Measurements from ENCODE around the gene UNC13C.
"Not testable (repeated sequence)": the region's sequence is repeated elsewhere in the genome, so short reads cannot be mapped to it uniquely, and the experiment has no call there.

Gene UNC13C

DNA sequence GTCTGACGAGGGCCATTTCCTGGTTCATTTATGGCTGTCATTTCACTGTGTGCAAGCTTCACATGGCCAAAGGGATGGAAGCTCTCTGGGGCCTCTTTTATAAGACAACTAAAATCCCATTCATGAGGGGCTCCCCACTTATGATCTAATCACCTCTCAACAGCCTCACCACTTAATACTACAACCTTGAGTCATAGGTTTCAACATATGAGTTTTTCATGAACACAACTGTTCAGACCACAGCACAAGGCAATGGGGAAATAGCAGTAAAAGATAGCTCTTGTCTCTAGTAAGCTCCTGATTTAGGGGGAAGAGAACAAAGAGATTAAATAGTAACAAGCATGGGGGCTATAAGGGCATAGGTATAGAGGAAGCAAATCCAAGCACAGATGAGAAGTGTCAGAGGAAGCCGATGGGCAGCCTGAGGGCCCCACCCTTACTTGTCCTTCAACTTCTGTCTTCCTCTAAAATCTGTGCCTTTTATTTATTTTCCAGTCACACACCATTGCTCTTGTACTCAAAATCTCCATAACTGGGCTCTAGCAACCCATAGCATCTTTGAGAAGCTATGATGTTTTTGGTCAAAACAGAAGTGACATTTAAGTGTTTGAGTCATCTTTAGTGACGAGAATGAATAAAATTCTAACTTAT is 329.1 kb downstream of the UNC13C start:
- DNase-seq: no peak

DNA sequence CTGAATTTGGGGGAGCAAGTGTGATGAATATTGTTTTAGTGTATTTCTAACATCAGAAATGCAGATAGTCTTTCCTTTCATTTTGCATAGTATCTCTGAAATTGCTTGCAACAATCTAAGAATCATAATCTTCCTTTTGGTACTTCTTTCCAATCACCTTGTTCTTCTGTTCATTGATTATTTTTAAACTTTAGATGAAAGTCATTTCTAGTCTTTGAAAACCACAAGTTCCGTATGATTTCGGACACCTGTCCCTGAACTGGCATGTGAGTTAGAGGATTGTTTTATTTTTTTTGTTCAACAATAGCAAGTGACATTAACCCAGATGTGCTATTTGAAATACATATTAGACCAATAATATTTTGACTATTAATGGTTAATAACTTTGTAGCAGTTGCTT is 329.7 kb downstream of the UNC13C start:
- no peak for DNase-seq

DNA sequence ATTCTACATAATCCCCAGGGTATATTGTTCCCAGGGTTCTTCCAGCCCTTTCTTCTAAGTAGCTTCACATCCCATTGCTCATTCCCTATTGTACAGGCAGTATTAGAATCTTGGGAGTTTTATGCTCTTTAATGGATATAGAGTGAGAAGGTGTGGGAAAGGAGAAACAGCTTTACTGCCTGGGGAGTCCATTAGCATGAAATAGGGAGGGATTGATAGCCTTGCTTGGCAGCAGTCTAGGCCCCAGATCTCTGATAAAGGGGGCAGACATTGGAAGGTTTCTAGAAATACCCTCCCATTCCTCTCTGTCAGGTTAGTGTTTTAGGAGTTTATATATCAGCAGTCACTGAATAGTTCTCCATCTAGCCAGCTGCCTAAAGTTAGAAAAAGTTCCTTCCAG is 334.3 kb downstream of the UNC13C start:
- DNase-seq: no peak

DNA sequence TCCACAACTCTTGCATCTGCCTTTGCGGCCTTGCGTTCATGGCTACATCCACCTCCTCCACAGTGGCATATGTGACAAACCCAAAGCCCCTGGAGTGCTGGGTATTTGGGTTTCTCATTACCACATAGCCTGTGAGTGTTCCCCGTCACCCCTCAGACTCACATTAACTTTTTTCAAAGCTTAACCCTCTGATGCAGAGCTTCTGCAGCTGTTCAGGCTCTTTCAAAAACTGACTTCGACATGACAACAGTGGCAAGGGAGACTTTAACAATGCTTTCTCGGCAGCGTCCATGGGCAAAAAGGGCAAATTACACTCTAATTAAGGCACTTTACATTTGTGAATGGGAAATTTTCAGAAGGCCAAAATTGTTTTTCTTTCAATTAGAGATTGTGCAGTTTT is 343.2 kb downstream of the UNC13C start:
- DNase-seq: no peak

DNA sequence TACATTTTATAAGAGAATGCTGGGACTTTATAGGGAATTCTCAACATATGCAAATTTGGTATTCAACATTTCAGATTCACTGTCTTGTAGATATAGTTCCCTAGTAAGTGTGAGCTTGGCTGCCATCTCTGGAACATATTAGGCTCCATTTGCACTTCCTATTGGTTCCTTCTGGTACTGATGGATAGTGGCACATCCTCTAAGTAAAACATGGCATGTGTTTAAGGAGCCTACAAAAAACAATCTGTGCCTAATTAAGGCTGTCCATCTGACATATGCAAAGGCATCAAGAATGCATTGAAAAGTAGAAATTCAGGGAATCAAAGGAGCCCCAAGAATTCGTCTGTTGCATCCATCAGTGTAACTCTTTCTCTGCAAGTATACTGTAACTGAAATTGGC is 344.1 kb downstream of the UNC13C start:
- no peak for DNase-seq

DNA sequence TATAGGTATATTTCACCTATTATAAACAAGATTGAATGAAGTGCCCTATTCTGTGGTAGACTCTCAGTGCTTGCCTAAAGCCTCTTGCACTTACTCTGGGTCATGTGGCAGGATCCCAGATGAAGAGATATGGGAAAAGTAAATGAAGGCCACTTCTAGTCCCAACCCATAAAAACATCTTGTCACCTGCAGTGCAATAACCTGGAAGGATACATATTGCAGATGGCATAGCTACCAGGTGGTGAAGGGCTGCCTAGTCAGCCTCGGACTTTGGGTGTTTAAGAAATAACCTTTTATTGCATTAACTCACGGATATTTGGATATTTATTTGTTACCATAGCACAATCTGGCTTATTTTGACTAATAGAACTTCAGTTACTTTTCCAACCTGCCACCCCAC is 367.1 kb downstream of the UNC13C start:
- DNase-seq: no peak

DNA sequence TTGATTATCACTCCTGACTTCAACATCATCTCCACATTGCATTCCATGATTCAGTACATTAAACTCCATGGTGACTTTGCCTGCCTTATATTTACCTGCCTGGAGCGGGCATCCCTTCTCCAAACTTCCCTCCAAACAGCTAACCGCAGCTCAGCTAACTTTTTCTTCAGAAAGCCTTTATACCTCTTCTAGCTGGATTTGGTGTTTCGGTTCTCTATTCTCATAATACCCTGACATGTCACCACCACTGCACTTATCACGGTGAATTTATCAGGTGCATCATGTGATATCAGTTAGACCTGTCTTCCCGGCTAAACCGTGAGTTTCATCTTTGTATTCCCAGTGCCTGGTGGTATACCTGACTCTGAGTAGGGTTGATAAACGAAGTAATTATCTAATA is 367.6 kb downstream of the UNC13C start:
- DNase-seq: no peak

DNA sequence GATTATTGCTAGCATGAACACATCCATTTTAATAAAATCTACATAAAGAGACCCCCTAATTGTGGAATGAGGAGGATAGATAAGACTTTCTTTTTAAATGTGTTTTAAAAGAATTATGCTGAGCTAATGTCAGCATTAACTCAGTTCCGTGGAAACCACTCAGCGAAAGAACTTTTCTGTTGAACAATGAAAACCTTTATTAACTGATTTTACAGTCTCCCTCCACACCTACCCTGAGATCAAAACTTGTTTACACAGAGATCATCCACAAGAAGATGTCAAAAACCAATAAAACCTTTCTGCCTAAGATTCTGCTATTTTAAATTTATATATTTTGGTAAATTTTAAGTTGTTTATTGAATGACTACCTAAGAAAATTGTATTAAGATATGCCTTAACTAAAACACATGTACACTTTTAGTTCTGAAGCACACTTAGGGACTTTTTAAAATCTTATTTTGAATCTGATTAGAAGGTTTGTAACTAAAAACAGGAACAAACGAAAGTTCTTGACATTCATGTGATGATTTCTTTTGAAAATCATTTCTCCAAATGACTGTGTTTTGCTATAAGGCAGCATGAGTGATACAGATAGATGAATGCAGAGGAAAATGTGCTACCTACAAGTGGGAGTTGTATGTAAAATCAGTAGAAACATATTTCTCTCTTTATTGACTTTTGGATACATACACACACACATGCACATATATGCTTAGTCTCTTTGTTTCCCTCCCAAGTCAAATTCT is 369.0 kb downstream of the UNC13C start:
- no peak for DNase-seq

DNA sequence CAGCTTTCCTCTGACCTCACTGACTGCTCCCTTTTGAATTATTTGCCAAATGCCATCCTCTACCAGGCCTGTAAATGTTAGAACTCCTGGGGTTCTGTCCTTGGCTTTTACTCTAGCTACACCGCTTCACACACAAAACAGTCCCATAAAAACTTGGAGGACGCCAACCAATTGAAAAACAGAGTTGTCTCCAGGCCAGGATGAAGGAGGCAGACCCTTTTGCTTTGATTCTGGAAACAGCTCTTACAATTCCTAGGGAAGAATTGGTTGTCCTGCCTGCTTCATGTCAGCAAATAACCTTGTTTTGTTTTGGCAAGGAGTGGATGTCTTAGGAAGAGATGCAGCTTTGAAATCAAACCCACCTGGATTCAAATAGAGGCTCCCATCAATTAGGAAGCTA is 375.5 kb downstream of the UNC13C start:
- DNase-seq: no peak

DNA sequence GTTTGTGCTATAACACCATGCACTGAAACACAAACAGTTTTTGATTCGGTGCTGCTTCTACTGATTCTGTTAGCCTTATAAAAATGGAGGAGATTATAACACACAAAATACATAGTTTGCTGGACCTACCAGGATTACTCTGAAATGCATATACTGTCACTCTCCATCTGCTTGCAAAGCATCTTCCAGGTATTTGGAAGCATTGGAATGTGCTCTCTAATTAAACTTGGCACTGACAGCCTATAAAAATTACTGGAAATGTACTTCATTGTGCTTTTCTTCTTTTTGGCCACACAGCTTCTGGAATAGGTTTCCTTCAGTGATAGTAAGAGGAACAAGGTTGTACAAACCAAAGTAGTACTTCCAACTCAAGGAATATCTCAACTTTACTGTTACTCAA is 376.1 kb downstream of the UNC13C start:
- no peak for DNase-seq

DNA sequence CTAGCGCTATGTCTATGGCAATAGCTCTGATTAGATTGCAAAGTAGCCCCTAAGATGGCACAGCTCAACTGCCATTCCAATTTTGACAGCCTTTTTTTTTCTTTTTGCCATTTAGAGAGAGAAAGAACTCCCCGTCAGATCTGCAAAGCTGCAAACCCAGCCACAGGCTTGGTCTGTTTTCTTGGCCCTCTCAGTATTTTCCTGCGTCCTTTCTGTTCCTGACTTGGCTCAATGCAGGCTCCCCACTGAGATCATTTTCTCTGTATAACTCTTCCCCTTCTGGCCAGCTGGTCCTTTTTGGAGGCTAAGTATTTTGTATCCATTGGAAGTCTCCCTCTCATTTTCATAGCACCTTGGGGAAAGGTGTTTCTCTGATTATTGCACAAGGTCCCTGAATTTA is 386.7 kb downstream of the UNC13C start:
- no peak for DNase-seq

DNA sequence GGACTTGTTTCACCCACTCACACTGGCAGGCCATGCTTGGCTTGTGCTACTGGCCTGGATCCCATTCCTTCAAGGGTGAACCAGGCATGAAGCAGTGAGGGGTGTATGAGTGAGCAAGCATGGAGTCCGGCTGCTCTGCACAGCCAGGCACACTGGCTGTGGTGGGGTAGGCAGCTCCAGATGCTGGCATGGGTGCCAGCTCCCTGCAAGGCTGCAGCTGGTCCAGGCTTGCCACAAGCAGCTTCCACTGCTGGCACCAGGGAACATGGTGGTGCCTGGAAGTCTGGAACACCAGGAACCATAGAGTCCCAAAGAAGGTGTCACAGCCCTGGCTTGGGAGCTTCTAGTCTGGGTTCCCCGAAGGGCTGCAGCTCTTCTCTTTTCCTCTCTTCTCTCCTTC is 395.1 kb downstream of the UNC13C start:
- DNase-seq: no peak

DNA sequence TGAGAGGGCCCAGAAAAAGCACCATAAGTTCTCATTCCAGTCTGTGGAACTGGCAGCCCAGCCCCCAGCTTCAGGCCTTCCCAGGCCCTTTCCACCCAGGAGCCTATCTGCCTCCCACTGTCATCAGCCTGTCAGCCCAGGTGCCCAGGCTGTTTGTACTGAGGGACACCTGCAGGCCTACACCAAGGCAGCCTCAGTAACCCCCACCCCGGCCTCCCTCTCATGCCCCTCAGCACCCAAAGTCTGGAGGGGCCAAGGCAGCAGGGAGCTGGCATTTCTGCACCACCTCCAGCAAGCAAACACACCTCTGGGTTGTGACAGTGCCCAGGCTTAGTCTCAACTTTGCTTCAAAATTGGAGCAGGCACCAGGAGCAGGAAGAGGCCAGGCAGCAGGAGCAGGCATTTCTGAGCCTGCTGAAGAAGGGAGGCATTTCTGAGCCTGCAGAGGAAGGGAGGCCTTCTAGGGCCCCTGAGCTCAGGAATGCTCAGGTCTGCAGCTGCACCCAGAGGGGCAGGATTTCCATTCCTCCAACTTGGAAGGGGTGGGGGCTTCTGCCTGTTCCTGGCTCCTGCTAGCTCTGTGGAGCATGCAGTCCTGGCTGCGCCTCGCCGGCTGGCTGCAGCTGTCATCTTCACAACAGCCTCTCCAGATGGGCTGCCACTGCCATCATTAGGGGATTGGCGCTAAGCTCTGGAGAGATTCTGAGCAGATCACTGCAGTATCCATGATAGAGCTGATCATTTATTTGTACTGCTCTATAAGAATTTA is 396.1 kb downstream of the UNC13C start:
- DNase-seq: no peak

DNA sequence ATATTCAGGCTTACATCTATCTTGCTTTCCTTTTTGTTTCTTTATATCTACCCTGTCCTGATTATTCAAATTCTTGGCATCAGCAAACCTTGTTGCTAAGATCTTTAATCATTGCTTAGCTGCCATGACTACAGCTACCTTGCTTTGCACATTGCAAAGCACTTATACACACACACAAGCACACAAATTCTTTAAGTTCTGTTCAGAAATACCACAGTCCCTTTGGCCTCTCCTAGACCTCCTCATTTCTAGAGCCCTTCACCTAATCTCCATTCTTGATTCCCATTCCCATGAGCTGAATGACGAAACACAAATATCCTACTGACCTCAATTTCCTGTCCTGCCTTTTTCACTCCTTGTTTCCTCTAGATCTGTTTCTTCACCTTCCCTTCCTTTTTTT is 409.6 kb downstream of the UNC13C start:
- no peak for DNase-seq

DNA sequence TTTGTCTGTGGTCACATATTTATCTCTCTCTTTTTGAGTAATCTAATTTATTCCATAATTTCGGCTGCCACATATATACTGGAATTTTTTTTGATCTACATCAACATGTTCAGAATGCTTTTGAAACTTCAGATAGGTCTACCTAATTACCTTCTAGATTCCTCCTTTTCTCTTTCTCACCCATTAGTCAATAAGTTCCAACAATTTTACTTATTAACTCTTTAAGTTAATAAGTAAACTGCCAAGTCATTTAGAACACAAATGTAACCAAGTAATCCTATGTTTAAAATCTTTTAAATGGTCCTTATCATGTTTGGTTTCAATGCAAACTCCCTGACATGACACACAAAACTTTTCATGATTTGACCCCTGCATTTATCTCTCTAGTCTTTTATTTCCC is 410.5 kb downstream of the UNC13C start:
- DNase-seq: no peak

DNA sequence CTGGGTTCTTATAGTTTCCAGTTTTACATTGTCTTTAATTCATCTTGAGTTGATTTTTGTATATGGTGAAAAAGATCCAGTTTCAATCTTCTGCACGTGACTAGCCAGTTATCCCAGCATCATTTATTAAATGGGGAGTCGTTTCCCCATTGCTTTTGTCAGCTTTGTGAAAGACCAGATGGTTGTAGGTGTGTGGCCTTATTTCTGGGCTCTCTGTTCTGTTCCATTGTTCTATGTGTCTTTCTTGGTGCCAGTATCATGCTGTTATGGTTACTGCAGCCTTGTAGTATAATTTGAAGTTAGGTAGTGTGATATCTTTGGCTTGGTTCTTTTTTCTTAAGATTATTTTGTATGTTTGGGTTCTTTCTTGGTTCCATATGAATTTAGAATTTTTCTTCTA is 432.2 kb downstream of the UNC13C start:
- DNase-seq: no peak

DNA sequence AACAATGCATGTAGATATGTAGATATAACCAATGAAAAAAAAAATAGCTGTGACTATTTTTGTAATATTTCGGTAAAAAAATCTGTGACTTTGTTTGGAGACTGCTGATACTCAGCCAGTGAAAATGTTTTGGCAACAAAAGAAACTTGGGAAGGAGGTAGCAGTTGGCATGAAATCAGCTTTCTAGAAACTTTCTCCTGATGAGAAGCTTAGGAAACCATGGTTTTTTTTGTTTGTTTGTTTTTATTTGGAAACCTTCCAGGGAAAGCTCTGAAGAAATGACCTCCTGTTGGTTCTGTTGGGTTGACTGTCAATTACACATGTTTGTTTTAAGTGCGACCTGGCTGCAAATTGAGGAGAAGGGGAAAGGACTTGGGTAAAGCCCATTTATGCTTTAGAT is 445.9 kb downstream of the UNC13C start:
- DNase-seq: no peak

DNA sequence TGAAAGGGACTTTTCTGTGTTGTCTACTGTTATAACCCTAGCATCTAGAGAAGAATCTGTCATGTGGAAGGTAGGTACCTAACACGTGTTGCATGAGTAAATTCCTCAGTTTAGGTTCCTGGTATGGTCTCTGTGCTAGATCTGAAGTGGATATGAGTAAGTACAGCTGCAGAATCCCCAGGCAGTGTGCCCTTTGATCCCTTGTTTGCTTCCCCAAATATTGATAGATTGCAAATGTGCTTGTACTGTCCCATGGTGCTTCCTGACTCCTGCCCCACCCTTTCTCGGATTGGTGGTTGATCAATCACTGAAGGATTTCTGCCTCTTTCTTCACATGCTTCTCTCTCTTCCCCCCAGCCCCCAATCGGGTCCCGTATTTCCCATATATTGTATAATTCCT is 450.4 kb downstream of the UNC13C start:
- no peak for DNase-seq

DNA sequence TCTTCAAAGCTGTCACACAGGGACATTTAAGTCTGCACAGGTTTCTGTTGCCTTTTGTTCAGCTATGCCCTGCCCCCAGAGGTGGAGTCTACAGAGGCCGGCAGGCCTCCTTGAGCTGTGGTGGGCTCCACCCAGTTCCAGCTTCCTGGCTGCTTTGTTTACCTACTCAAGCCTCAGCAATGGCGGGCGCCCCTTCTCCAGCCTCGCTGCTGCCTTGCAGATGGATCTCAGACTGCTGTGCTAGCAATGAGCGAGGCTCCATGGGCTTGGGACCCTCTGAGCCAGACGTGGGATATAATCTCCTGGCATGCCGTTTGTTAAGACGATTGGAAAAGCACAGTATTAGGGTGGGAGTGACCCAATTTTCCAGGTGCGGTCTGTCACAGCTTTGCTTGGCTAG is 472.0 kb downstream of the UNC13C start:
- not testable (repeated sequence) for DNase-seq

DNA sequence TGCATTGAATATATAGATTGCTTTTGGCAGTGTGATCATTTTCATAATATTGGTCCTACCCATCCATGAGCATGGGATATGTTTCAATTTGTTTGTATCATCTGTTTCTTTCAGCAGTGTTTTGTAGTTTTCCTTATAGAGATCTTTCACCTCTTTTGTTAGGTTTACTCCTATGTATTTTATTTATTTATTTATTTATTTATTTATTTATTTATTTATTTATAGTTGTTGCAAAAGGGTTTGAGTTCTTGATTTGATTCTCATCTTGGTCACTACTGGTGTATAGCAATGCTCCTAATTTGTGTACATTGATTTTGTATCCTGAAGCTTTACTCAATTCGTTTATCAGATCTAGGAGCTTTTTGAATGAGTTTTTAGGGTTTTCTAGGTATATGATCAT is 478.2 kb downstream of the UNC13C start:
- DNase-seq: no peak

DNA sequence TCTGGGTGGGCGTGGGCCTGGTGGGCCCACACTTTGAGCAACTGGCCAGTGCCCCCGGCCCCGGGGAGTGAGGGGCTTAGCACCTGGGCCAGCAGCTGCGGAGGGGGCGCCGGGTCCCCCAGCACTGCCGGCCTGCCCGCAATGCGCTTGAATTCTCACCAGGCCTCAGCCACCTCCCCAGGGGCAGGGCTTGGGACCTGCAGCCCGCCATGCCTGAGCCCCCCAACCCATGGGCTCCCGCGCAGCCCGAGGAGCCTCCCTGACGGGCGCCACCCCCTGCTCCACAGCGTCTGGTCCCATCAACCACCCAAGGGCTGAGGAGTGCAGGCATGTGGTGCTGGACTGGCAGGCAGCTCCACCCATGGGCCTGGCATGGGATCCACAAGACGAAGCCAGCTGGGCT is 484.3 kb downstream of the UNC13C start:
- DNase-seq: no peak

DNA sequence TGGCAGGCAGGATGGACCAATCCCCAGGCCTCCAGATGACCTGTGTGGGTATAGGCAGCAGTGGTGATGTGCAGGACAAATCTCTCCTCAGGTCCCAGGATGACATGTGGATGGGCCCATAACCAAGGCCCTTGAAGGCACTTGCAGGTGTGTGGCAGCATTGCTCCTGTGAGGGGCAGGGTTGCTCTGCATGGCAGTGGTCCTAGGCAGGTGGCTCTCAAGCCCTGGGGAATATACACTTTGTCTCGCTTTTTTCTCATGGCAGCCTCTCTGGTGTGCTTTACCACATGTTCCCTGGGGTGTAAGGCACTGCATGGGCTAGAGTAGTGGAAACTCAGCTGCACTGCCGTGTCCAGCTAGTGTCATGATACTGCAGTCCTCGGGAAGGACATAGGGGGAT is 503.6 kb downstream of the UNC13C start:
- no peak for DNase-seq

DNA sequence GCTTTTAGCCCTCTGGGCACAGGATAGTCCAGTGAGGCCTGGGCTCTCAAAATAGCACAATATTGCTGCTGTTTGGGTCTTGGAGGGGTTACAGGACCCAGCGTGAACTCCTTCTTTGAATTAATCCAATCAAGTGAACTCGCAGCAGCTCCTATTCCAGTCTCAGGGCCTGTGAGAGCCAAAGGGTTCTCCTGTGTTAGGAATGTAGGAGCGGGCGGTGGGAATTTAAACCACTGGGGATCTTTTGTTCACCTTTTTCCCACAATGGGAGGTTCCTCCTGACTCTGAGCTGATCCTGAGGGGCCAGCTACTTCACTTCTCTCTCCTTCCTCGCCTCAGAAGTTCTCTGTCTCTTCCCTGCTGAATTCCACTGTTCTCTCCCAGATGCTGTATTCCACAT is 504.0 kb downstream of the UNC13C start:
- no peak for DNase-seq

DNA sequence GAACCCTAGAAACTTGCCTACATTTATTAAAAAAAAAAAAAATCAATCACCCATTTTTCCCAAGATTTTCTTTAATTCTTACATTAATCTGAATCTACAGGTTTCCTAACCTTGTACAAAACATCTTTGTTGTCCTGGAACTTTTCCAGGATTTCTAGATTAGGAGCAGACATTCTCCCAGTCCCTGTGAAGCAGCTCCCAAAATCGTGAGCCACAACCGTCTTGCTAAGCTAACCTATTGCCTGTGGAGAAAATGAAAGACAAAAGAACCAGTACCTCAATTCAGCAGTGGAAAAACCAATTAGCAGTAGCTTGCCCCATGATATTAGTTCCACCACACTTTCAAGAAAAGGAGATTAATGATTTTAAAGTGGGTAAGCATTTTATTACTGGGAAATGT is 522.1 kb downstream of the UNC13C start:
- no peak for DNase-seq
